NCI-H2081 treated with DMSO at 0.1 percent for 48 hours (cell line): ENCODE results near the gene WDR43.
A peak's percentile ranks its signal among the peaks of the same experiment; 100 is the strongest.

Source experiments
- DNase-seq: peaks from one replicate; lab custom pipeline; 2025; lab: John Stamatoyannopoulos, UW

WDR43 gene

DNA sequence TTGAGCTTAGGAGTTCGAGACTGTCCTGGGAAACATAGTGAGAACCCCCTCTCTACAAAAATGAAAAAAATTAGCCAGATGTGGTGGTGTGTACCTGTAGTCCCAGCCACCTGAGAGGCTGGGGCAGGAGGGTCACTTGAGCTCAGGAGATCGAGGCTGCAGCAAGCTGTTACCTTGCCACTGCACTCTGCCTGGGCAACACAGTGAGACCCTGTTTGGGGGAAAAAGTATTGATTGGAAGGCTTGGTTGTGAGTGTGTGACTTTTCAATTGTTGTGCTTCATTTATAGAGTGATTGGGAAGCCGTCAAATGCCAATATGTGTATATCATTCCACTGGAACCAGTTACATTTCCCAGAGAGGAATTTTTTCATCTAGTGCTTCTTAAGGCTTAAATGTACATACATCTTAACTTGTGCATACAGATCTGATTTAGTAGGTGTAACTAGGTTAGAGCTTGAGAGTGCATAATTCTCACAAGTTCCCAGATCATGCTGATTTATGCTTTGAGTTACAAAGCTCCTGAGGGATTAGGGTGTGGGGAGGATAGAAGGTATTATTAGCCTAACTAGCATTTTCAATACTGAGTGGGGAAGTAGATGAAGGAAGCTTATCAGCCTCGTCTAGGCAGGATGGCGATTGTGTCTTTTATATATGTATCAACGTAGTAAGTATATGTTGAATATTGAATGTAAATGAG lies 15.3 kb downstream of the WDR43 start:
- no peak for DNase-seq

DNA sequence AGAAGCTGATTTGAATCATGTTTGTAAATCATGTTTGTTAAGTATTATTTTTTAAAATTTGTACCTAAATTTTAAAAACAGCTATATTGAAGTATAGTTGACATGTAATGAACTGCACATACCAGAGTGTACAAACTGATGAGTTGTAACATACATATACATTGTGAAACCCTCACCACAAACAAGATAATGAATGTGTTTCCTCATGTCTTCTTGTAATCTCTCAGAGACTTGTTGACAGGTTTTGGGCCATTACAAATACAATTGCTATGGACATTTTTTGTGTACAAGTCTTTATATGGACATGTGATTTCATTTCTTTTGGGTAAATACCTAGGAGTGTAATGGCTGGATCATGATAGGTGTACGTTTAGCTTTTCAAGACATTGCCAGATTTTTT lies 21.5 kb downstream of the WDR43 start:
- no peak for DNase-seq

DNA sequence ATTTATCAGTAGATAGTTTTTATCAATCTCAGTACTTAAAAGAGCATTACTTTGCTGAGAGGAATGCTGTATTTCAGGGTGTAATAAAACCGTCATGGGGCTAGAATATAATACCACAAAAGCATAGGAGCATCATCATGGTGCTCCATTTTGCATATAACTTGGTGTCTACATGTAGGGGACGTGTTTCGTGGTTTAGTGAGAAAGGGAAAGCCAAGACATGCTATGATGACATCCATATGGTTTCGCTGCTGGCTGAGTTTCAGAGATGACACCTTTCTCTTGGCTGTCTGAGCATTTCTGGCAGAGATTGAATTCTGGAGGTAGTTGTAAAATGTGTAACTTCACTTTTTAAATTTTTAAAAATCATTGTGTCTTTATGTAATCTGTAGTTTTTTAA lies 32.4 kb downstream of the WDR43 start:
- DNase-seq, result no peak

DNA sequence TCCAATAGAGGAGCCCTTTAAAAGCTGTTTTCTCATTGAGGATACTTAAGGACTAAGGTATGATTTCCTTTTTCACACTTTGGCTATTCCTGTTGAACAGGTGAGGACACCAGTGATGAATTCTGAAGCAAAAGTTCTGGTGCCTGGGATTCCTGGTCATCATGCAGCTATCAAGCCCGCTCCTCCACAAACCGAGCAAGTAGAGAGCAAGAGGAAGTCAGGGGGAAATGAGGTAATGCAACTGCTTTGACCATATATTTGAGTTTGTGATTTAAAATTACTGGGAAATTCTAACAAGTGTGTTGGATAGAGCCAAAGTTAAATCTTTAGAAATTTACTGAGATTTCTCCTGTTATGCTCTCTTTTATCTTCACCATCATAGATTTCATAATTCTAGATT lies 33.0 kb downstream of the WDR43 start:
- DNase-seq, result no peak

DNA sequence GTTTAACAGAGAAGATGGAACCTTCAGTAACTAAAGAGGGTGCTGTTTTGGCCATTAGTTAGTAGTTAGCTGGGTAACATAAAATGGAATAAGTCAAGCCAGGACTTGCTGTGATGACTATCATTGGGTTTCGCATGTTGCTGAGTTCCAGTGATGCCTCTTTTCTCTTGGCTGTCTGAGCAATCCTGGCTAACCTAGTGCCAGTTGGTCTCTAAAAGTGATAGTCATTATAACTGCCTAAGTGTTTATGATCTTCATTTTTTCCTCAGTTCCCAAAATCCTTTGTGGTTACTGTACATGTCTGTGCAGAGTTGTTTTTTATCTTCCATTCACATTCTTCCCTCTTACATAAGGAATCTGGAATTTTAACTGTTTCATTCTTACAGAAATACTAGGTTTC lies 33.4 kb downstream of the WDR43 start:
- no peak for DNase-seq

DNA sequence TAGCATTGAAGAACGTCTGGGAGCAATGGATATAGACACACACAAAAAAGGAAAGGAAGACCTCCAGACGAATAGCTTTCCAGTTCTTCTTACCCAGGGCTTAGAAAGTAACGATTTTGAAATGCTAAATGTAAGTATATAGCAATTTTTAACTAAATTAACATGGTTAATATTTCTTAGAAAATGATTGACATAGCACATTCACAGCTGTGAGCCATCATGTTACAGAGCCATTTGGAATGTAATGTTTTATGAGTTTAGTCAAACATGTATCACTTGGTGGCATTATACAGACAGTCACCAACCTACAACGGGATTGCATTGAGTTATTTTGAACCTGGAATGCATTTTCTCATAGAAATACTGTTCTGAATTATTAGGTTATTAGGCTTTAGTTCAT lies 35.1 kb downstream of the WDR43 start:
- no peak for DNase-seq

DNA sequence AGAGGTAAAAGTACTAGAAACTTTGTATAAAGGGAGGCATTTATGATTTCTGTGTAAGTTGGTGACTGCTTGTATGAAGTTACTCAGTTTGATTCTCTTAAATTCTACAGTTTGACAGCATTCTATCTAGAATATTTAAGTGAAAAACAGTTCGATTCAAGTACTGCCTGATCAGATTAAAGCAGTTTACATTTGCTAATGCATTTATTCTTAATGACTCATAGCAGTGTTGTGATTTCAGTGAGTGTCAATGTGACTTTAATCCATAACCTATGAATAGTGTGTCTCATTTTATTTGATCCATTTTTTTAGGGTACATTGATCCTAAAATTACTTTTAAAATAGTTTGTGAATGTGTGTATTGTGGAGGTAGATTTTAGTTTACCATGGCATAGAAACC lies 35.7 kb downstream of the WDR43 start:
- DNase-seq, result no peak

DNA sequence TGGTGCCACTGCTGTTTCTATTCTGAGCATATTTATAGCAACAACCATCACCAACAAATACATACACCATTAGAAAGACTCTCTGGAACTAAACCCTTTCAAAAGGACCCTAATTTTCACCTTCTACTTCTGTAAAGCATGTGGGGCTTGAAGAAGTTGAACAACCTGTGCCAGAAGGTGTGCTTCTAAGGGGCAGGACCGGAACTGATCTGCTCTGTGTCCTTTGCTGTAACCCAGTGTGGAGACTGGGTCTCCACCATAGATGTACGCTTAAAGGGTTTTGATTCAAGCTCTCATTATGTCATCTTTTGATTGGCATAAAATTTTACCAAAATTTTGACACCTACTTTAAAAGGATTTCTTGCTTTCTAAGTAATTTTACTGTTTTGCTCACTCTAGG lies 40.3 kb downstream of the WDR43 start:
- no peak for DNase-seq

DNA sequence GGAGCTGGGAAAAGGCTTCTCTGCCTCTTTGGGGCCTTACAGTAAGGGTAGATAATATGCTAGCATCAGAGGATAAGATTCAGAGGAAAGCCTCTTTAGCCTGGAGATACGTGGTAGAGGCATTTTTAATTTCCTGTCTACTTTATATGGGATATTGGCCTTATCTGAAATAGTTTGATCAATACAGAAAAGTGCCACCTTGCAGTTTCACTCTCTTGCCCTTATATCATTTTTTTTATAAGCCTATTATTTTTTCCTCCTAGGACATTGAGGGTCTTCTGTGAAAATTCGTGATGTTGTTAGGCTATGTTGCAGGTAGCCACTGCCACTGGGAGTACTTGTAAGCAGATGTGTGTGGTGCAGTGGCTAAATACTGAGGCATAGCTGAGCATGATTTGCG lies 46.5 kb downstream of the WDR43 start:
- DNase-seq, result no peak

DNA sequence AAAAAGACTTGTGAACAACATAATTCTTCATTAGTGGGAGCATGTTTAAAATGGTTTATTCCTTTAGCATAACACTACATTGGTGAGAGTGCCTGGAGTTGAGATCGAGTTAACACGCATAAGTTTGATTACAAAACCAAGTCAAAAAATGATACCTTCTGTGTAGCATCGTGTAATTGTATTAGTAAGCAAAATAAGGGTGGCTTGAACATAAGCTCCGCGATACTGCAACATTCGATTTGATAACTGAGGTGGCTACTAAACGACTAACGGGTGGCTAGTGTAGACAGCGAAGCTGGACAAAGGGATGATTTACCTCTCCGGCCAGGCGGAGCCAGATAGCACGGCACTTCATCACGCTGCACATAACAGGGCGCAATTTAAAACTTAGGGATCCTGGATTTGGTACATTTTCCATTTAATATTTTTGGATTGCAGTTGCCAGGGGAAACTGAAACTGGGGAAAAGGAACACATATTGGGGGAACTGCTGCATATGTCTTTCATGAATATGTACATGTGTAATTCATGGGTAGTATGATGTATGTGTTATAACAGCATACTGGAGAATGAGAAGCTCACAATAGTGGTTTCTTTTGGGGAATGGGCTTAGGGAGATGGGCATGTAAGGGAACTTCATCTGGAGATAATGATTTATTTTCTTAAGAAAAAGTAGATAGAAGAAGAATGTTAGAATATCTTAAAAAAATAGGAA lies 50.2 kb downstream of the WDR43 start:
- DNase-seq, result no peak

DNA sequence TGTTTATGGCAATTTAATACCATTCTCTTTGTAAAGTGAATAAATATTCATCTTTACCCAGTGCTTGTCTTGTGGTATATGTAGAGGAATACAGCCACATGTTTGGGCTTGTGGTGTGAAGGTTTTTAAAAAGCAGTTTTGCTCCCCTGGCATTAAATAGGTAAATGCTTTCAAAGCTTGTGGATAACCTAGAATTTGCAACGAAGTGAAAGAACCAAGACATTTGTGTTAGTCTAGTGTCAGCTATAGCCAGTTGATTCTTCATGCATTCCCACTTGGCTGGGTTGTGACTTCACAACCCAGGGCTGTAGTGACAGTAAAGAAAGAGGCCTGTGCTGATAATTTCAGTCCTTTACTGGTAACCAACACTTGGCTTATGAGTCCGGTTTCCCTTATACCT lies 53.7 kb downstream of the WDR43 start:
- DNase-seq, result no peak

DNA sequence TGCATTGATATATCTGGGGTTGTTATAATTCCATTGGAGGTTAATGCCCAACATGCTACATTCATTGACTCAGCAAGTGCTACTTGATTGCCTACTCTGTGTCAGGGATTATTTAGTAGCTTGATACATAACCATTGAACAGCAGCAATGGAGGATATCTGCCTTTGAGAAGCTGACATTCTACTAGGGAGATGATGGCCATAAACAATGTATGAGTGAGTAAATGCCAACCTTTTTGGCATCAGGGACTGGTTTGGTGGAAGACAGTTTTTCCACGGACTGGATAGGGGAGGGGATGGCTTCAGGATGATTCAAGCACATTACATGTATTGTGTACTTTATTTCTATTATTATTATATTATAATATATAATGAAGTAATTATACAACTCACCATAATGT lies 54.7 kb downstream of the WDR43 start:
- no peak for DNase-seq

DNA sequence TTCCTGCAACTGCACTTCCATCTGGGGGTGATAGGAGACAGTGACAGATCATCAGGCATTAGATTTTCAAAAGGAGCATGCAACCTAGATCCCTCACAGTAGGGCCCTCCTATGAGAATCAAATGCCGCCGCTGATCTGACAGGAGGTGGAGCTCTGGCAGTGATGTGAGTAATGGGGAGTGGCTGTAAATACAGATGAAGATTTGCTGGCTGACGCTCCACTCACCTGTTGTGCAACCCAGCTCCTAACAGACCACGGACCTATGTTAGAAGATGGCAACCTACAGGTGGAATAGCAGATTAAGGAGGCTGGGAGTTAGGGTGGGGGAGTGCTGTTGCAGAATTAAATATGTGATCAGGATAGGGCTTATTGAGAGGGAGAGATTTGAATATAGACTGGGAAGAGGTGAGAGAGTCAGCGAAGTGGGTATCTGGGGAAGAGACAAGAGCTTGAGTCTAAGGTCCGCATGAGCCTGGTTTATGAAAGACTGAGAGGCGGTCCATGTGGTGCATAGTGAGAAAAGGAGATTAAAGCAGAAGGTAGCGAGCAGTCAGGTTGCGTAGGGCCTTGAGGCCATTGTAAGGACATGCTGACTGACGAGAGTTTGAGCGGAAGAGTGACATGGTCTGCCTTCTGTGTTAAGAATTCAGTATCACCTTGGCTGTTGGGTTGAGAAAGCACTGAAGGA lies 55.3 kb downstream of the WDR43 start:
- no peak for DNase-seq

DNA sequence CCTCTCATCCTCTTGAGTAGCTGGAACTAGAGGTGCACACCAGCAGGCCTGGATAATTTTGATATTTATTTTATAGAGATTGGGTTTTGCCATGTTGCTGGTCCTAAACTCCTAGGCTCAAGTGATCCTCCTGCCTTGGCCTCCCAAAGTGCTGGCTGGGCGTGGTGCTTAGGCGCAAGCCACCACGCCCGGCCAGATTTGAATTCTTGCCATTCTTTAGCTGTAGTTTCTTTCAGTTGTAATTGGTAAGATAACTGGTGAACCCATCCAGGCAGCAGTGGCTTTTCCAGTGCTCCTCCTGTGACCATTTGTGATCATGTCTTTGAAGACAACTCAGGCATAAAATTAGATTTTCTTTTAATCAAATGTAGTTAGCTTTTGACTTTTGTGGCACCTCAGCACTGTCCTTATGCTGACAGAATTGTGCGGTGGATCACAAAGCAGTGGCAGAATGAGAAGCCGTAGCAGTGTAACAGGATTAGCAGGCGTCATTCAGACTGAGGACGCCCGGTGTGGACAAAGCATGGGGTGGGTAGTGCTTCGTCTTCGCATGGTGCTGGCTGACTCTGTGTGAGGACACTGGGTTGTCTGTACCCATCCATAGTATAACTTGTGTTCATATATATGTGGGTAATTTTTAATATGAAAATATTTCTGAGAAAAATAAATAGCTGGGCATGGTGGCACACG lies 56.6 kb downstream of the WDR43 start:
- no peak for DNase-seq

DNA sequence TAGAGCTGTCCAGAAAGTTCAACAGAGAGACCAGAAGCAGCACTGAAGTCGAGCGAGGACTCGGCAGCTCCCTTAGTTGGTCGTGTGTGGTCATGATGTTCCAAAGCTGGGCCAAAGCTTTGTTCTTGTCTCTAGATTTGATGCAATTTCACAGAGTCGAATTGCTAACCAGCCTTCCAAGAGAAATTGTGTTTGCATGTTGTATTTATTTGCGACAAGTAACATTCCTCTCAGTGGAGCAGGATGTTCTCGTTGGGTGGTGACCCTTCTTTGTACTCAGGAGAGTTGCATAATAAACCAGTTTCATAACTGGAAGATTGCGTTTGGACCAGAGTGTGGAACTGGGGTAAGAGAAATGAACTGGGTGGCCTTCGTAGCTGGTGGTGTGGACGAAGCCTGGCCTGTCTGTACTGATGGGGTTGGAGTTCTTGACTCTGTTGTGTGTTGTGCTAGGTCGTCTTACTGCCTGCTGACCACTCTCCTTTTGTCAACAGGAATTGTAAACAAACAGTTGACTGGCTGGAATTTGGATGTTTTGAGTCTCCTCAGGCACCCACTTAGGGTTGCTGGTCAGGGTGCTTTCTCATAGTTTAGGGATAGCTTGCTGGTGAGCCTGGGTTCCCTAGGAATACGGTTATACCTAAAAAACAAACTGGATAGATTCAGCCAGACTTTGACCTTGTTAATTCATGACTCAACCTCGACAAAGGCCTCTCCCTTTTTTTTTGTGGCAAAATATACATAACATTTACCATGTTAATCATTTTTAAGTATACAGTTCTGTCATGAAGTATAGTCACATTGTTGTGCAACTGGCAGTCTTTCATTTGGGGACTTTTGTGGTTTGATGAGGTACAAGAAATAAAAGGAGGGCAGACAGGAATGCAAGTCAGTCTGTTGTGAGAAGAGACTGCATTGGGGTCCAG lies 57.7 kb downstream of the WDR43 start:
- DNase-seq, result no peak

DNA sequence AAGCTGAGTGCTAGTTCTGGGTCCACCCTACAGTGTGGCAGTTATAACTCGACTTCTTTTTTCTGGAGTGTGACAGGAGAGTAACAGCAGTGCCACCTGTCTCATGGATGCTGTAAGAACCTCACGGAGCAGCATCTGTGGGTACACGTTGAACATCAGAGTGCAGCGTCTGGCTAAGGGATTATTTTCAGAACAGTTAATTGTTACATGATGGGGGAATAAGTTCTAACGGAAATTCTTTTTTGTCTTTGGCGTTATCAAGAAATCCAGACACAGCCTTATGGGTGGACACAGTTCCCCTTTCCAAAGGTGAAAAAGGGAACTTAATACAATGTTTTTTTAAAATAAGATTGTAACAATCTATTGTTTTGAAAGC lies 58.4 kb downstream of the WDR43 start:
- DNase-seq, result no peak

DNA sequence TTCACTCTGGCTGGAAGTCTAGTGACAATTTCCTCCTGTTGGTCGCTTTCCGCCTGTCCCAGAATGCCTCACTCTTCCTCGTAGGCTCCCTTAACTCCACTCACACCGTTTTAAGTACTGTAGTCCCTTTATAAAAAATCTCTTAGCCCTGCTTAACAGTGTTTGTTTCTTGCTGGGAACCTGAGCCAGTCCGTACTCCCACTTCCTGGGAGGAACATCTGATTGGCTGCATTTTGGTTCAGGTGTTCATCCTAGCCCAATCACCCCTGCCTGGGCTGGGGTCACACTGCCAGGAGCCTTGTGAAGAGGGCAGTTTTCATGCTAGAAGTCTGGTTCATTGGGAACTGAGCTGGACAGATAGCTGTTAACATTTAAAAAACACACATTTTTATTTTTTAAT lies 61.0 kb downstream of the WDR43 start:
- no peak for DNase-seq

DNA sequence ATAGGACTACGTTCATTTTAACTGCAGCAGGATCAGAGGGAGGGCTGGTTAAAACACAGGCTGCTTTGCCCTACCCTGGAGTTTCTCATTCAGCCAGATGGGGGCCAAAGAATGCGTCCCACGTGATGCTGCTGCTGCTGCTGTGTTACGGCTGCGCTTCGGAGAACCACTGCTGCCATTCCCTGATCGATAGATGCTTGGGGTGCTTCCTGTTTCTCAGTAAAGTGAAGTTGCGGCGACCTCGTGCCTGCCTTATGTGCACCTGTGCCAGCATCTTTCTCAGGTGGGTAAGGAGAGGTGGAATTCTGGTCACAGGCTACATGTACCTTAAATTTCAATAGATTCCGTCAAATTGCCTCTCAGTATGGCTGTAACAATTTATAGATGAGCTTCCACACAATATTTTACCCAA lies 62.0 kb downstream of the WDR43 start:
- DNase-seq, result no peak

DNA sequence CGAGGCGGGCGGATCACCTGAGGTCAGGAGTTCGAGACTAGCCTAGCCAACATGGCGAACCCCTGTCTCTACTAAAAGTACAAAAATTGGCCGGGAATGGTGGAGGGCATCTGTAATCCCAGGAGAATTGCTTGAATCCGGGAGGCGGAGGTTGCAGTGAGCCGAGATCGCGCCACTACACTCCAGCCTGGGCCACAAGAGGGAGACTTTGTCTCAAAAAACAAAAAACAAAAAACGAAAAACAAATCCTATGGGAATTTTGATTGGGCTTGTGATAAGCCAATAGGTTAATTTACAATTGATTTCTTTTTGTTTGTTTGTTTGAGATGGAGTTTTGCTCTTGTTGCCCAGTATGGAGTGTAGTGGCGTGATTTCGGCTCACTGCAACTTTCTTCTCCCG lies 62.4 kb downstream of the WDR43 start:
- DNase-seq, result no peak

DNA sequence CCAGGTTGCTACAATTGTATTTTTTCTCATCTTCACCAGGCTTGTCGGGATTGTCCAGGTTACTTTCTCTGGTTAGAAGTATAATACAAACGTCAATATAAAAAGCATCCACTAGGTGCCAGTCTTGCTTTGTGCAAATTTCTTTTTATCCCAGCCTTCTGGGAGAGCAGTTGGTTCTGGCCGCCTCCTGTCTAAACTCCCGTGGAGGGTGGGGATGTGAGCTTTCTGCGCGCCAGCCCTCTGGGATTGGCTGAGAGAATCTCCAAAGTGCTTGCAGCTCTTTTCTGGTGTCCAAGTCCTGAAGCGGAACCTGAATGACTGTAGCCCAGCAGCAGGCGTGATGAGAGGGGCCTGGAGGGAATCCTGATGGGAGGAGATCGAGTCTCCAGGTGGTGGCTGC lies 64.2 kb downstream of the WDR43 start:
- peak; percentile 28 for DNase-seq

DNA sequence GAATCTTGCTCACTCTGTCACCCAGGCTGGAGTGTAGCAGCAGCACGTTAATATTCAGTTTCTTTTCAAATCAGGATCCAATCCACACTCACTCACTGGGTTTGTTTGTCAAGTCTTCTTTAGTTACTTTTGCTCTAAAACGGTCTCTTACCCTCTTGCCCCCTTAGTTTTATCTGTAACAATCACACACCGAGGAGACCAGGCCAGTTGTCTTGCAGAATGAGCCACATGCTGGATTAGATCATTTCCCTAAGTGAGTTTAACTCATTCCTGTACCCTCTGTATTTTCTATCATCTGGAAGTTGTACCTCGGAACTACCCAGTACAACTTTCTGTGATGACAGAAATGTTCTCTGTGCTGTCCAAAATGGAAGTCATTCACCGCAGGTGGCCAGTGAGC lies 65.9 kb downstream of the WDR43 start:
- DNase-seq, result no peak

DNA sequence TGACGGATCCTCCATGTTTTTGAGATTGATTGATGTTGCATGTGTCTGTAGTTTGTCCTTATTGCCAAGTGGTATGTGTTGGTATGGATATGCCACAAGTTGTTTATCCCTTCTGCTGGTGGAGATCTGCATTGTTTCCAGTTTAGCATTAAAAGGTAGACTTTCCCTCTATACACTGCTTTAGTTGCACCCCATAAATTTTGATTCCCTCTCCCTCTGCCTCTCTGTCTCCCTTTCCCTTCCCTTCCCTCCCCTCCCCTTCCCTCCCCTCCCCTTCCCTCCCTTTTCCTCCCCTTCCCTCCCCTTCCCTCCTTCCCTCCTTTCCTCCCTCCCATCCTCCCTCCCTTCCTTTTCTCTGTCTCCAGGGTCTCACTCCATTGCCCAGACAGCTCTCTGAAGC lies 68.0 kb downstream of the WDR43 start:
- no peak for DNase-seq
